ENCODE measurements around the gene RTF2.

The RTF2 gene

GRCh38 chr20:56439771-56440291, 28.6 kb upstream of the RTF2 start:
- DNase-seq: peak; percentile 100

- DNase-seq: peak; percentile 30
Observed at GRCh38 chr20:56440346-56441007, 27.9 kb upstream of the RTF2 start.

DNA sequence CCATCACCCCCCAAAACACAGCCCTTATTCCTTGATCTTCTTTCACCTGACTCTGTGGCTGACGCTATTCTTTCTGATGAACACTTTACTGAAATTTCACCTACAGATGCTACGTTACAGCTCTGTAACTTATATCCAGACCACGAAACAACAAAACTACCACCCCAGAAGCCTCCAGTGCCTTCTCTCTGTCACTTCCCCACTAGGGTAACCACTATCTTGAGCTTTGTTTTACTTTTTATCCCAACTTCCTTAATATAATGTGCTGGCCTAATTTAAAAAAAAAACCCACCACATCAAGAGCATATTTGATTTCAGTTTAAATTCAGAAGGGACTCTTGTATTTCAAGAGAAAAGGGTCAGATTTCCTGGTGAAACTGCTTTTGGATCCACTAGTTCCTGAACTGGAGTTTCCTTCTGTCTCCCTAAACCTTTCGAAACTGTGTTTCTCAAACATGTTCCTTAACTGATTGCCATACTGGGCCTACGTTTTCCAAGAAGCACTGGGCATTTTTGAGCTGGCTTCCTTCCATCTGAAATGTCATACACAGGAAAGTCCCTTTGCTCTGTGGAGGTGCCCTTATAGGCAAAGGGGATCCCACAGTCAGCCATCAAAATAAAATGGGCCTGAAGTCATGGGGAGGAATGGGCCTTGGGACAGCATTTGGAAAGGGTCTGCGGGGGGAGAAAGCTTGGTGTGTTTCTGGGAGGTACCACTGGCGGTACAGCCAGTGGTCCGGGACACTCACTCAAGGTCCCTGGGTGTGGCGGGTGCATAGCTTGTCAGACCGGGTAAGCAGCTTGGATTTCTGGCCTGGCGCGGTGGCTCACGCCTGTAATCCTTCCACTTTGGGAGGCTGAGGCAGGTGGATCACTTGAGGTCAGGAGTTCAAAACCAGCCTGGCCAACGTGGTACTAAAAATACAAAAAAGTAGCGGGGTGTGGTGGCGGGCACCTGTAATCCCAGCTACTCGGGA, 25.8 kb upstream of the RTF2 start:
- no peak for DNase-seq

- peak; percentile 16 for DNase-seq
Observed at GRCh38 chr20:56443654-56444540, 24.5 kb upstream of the RTF2 start.

DNA sequence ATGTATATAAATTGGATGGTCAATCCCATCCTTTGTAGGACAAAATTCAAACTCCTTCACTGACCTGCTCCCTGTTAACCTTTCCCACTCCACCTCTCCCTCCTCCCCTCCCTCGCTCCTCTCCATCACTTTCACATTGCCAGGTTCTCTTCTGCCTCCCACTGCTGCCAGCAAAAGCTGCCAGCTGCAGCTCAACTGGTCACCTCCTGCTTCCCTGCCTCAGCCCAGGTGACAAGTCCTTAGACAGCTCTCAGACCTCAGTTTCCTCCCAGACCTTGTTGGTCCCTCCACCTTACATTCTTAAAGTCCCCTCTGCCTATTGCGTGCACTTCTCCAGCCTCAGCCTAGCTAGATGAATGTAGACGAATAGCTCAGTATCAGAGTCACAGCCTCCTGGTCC, 23.3 kb upstream of the RTF2 start:
- DNase-seq: no peak

- no peak for DNase-seq
Observed at GRCh38 chr20:56445540-56445939, 22.9 kb upstream of the RTF2 start.

- no peak for DNase-seq
Observed at GRCh38 chr20:56447227-56447626, 21.2 kb upstream of the RTF2 start.

- DNase-seq: no peak
Observed at GRCh38 chr20:56449459-56449858, 19.0 kb upstream of the RTF2 start.

DNA sequence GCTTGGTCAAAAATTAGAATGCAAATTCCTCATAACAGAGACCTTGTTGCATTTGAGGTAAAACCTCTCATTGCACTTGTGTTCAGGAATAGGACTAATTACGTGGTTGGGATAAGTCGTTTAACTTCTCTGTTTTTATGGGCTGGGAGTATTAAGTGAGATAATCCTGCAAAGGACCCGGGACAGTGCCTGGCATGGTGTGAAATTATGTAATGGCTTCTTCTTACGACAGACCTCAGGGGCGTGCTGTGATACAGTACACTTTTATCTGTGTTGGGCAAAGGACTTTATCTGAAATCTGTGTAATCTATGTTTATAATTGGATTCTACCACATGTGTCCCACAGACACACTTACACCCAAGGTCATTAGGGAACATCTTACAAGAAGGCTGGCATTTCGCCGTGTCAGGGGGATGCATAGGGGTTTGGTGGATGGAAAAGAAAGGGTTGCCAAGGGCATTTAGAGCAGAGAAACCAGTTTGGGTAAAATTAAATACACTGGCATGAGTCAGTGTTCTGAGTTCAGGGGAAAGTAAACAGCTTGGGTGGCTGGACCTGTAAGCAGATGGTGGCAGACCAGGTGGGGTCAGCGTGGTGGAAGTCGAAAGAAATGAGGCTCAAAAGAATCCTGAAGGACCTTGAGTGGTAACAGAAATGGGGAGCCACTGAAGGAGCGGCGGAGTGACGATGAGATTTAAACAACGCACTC, 17.2 kb upstream of the RTF2 start:
- no peak for DNase-seq

GRCh38 chr20:56453352-56453751, 15.1 kb upstream of the RTF2 start:
- DNase-seq: no peak

GRCh38 chr20:56454754-56455153, 13.7 kb upstream of the RTF2 start:
- no peak for DNase-seq

DNA sequence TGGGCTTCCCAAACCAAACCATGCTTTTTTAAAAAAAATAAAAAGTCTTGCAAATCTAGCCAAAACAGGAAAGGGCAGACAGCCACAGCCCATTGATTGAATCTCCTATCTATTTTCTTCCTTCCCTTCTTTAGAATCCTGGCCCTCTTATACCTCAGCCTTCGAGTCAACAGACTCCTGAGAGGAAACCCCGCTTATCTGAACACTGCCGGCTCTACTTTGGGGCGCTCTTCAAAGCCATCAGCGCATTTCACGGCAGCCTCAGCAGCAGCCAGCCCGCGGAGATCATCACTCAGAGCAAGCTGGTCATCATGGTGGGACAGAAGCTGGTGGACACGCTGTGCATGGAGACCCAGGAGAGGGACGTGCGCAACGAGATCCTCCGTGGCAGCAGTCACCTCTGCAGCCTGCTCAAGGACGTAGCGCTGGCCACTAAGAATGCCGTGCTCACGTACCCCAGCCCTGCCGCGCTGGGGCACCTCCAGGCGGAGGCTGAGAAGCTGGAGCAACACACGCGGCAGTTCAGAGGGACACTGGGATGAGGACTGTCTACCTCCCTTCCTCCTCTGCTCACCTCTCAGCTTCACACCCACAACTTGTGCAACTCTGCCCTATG, 10.1 kb upstream of the RTF2 start:
- no peak for DNase-seq

DNA sequence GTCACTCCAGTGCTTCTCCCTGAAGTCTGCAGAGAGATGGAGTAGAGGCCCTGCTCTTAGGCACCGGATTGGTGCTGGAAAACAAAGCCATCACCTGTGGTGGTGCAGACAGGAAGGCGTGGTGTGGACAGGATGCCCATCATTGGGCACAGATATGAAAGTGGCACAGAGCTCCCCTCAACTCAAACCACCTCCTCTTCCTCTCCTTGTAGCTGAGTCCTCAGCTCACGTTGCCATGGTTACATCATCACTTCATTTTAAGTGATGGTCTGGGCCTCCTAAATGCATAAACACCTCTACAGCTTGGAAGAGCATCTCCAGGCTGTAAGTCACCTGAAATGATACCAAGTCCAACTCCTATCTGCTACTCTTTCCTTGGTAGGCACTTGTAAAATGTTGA, 8.0 kb upstream of the RTF2 start:
- no peak for DNase-seq

GRCh38 chr20:56461576-56461975, 6.9 kb upstream of the RTF2 start:
- DNase-seq: no peak

- DNase-seq: no peak
Observed at GRCh38 chr20:56463428-56463827, 5.0 kb upstream of the RTF2 start.

DNA sequence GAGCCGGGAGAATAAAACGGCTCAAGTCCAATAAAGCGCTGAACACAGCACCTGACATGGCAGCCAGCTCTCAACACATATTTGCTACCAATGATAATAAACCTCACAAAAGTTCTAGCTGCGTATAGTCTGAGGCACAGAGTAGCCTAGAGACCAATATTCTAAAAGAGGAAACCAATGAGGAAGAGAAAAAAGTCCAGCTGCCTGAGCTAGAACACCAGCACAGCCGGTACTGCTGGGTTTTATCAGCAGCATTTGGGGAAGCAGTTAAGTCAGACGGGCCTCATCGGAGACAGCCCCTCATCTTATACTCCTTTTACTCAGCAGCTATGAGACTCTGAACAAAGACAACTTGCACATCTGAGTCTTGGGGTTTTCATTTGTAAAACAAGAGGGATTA, 2.4 kb upstream of the RTF2 start:
- no peak for DNase-seq

DNA sequence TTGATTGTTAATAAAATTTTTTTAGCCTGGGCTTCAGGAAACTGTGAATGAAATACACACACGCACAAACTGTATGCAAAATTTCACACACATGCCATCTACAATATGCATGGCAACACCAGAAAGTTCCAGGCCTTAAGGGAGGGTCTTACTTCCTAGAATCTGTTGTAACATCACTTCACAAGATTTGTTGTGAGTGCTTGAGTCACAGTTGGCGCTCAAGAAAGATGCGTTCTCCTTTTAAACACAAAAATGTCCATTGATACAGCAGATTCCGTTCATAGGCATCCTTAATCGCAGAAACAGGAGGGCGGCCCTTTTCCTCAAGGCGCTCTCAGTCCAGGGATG, 485 bp upstream of the RTF2 start:
- no peak for DNase-seq

GRCh38 chr20:56469077-56469449, 636 bp downstream of the RTF2 start:
- DNase-seq: no peak

GRCh38 chr20:56483970-56484369, 15.5 kb downstream of the RTF2 start:
- DNase-seq: no peak

- DNase-seq: no peak
Observed at GRCh38 chr20:56487216-56487615, 18.8 kb downstream of the RTF2 start.

GRCh38 chr20:56488566-56488965, 20.1 kb downstream of the RTF2 start:
- DNase-seq: no peak

DNA sequence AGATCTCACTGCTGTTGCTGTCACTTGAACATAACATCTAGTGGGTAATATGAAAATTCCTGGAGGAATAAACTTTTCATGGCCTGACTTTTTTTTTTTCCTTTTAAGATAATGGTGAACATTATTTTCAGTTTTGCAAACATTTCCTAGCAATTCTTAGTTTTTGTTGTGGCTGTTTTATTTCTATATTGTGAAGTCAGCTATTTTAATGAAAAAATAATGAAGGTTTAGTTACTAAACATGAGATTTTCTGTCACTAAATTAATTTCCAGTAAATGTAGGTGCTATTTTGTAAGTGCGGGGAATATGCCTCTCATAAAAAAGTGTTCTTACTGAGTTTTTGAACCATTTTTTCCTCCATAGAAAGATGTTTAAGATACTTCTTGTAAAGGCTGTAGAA, 32.7 kb downstream of the RTF2 start:
- DNase-seq: no peak

Data from fibroblast of skin of abdomen (primary cell).